Fibroblast of lung (primary cell): Measurements from ENCODE around the gene CASQ1. TPM values are rescaled to one million over a fixed set of nuclear protein-coding genes. Genes with fewer than 3 reads are reported as not detected.

Experiments
- DNase-seq, 2 donors: peaks; one replicate each; pipeline versions ENCODE4 v3.0.0 to v3.0.0-alpha.2; 2010; ENCODE audit warnings: low read depth in 2 of 2
- H2AFZ ChIP-seq: 2 replicates; pipeline ENCODE4 v1.5.1; 2012; ENCODE audit warnings: low read length, control low read depth, inconsistent platforms
- H3K27ac ChIP-seq: 2 replicates; pipeline ENCODE4 v1.5.1; 2011; ENCODE audit warnings: low read length, control low read depth; ENCODE audit not compliant: insufficient read depth
- H3K27me3 ChIP-seq: 2 replicates; pipeline ENCODE4 v1.5.1; 2011; ENCODE audit warnings: mild to moderate bottlenecking, low read length; ENCODE audit not compliant: control insufficient read depth, insufficient read depth
- H3K36me3 ChIP-seq: 2 replicates; pipeline ENCODE4 v1.5.1; 2011; ENCODE audit warnings: low read length; ENCODE audit not compliant: control insufficient read depth, insufficient read depth
- H3K4me1 ChIP-seq: 2 replicates; pipeline ENCODE4 v1.5.1; 2011; ENCODE audit warnings: low read length; ENCODE audit not compliant: control insufficient read depth, insufficient read depth; ENCODE audit errors: extremely low read depth
- H3K4me2 ChIP-seq: 2 replicates; pipeline ENCODE4 v1.5.1; 2011; ENCODE audit warnings: low read length, control low read depth; ENCODE audit not compliant: insufficient read depth; ENCODE audit errors: extremely low read depth
- H3K4me3 ChIP-seq, 4 experiments: fragments of 200-600 bp in 1 of 4; sonication (generic) in 1 of 4; replicated peaks in 1 of 4; 2 replicates each; pipeline ENCODE4 v1.5.1; 2011 to 2016; ENCODE audit warnings: low read length in 4 of 4, low read depth in 3 of 4, mild to moderate bottlenecking in 3 of 4, control low read depth in 2 of 4, inconsistent platforms in 1 of 4, mixed read lengths in 1 of 4; ENCODE audit not compliant: insufficient read depth in 1 of 4; ENCODE audit errors: control extremely low read depth in 1 of 4
- H3K79me2 ChIP-seq: 2 replicates; pipeline ENCODE4 v1.5.1; 2012; ENCODE audit warnings: mild to moderate bottlenecking, low read length, inconsistent platforms; ENCODE audit not compliant: control insufficient read depth, insufficient read depth
- H3K9ac ChIP-seq: 2 replicates; pipeline ENCODE4 v1.5.1; 2011; ENCODE audit warnings: mild to moderate bottlenecking, low read length, control low read depth; ENCODE audit not compliant: insufficient read depth
- H3K9me3 ChIP-seq: 2 replicates; pipeline ENCODE4 v1.5.1; 2012; ENCODE audit warnings: low read depth, low read length; ENCODE audit not compliant: control insufficient read depth, insufficient read depth
- H4K20me1 ChIP-seq: 2 replicates; pipeline ENCODE4 v1.5.1; 2011; ENCODE audit warnings: low read length; ENCODE audit not compliant: control insufficient read depth, insufficient read depth; ENCODE audit errors: extremely low read depth
- EZH2 ChIP-seq: IDR thresholded peaks from 2 replicates; pipeline ENCODE4 v1.5.1; 2012; ENCODE audit warnings: low read length, control low read depth, mild to moderate bottlenecking; ENCODE audit errors: missing control alignments
- polyA plus RNA-seq, 2 donors: library from polyadenylated mRNA; depleted of rRNA in 1 of 2; stranded (reverse) in 1 of 2; unstranded in 1 of 2; fragments of >200 nt; gene quantifications; 2 replicates each; pipeline ENCODE4 v1.2.1, GENCODE V29; 2011 to 2012; ENCODE audit warnings: missing spikeins in 1 of 2
- total RNA-seq: library from RNA; depleted of rRNA; stranded (reverse); fragments of >200 nt; gene quantifications from 2 replicates; pipeline ENCODE4 v1.2.1, GENCODE V29; 2014
- TF ChIP-seq, protein P1 (sequence below), 2 donors: IDR thresholded peaks in 1 of 2; conservative IDR thresholded peaks in 1 of 2; 1 replicate in 1 of 2; 2 replicates in 1 of 2; pipeline ENCODE4 v1.5.1; 2011 to 2012; ENCODE audit warnings: low read length in 2 of 2, control low read depth in 1 of 2, inconsistent platforms in 1 of 2, low read depth in 1 of 2, mild to moderate bottlenecking in 1 of 2

The CASQ1 gene
- total and polyA plus RNA-seq, 2 donors (not counting 1 experiment from before 2014, with no cell fraction given), result 0.15 to 0.17 TPM

DNA sequence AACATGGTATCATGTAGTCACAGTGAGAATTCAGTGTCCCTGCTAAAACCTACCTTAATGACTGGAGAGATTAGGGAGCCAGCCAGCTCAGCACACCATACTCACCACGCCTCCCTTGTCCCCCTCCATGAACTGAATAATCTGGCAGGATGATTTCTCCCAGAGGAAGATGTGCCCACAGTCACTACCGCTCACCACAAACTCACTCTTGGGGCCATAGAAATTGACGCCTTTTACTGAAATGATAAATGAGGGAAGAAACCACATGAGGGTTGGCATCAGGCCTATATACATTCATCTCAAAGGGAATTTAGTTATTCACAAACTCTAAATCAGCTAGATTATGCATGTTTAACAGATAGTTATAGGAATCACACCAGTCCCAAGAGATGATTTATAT, 32.2 kb downstream of the CASQ1 start:
- no peak overlapping the region for H2AFZ ChIP-seq
- H3K9ac ChIP-seq, result no peak overlapping the region
- H3K36me3 ChIP-seq, result peaks cover 16% of the 10 kb centered on the region
- DNase-seq, result peak in 1 of 2 donors; percentile 79
- no peaks in the 10 kb centered on the region for H3K79me2 ChIP-seq
- H3K9me3 ChIP-seq, result no peaks in the 10 kb centered on the region
- no peak overlapping the region for H3K27ac ChIP-seq
- H3K4me1 ChIP-seq, result peaks cover 9% of the 10 kb centered on the region
- no peaks in the 10 kb centered on the region for H3K27me3 ChIP-seq
- no peaks in the 10 kb centered on the region for H4K20me1 ChIP-seq
- TF ChIP-seq, protein P1, sequence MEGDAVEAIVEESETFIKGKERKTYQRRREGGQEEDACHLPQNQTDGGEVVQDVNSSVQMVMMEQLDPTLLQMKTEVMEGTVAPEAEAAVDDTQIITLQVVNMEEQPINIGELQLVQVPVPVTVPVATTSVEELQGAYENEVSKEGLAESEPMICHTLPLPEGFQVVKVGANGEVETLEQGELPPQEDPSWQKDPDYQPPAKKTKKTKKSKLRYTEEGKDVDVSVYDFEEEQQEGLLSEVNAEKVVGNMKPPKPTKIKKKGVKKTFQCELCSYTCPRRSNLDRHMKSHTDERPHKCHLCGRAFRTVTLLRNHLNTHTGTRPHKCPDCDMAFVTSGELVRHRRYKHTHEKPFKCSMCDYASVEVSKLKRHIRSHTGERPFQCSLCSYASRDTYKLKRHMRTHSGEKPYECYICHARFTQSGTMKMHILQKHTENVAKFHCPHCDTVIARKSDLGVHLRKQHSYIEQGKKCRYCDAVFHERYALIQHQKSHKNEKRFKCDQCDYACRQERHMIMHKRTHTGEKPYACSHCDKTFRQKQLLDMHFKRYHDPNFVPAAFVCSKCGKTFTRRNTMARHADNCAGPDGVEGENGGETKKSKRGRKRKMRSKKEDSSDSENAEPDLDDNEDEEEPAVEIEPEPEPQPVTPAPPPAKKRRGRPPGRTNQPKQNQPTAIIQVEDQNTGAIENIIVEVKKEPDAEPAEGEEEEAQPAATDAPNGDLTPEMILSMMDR (conservative IDR thresholded peaks at IDR 0.05 in 1 of 2, IDR thresholded peaks at IDR 0.05 in 1 of 2; ENCODE audit: low read depth in 1 of 2, low read length in 2 of 2), result no peak
- TF ChIP-seq EZH2, result no peak
- H3K4me2 ChIP-seq, result no peak overlapping the region
- H3K4me3 ChIP-seq, result no peak overlapping the region

DNA sequence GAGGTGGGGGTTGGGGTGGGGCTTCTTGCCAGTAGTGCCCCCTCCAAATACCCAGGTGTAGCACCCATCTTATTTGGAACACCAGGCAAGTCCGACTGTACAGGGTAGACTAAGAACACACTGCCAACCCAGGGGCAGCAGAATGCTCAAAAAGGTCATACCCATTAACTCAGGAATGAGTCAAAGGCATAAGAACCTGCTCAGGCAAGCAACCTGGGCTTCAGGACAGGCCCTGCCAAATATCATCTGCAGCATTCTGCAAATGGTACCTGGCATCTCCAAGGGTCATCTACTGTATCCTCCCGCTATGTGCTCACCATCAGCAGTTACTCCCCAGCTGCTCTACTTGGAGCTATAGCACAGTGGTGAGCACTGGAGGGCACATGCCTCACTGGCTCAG, 34.2 kb downstream of the CASQ1 start:
- Histone ChIP-seq H3K4me3 (no peak overlapping the region), H3K79me2 (no peaks in the 10 kb centered on the region), H3K9me3 (no peaks in the 10 kb centered on the region), H4K20me1 (no peaks in the 10 kb centered on the region), H3K9ac (no peak overlapping the region), H3K4me1 (peaks cover 2% of the 10 kb centered on the region), H3K27ac (no peak overlapping the region), H2AFZ (no peak overlapping the region), H3K27me3 (no peaks in the 10 kb centered on the region), H3K4me2 (no peak overlapping the region), H3K36me3 (peaks cover 16% of the 10 kb centered on the region)
- TF ChIP-seq EZH2, result no peak
- TF ChIP-seq, protein P1 (conservative IDR thresholded peaks at IDR 0.05 in 1 of 2, IDR thresholded peaks at IDR 0.05 in 1 of 2; ENCODE audit: low read depth in 1 of 2, low read length in 2 of 2), result no peak
- DNase-seq, result no peak

DNA sequence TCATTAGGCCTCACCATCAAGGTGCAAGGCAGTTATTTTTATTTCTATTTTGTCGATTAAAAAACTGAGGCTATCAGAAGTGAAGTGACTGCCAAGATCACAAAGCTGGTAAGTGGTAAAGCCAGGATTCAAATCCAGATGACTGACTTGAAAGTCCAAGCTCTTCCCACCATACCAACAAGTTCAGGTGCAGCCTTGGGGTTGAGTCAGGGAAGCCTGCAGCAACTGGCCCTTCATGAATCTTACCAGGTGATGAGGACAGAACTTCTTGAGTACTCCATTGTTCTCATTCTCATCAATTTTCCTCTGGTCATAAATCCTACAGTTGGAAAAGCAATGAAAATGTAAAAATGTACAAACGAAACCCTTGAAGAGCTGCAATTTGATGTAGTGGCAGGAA, 35.0 kb downstream of the CASQ1 start:
- Histone ChIP-seq H3K4me2 (no peak overlapping the region), H3K4me3 (no peak overlapping the region), H2AFZ (no peak overlapping the region), H3K79me2 (no peaks in the 10 kb centered on the region), H3K27ac (no peak overlapping the region), H3K27me3 (no peaks in the 10 kb centered on the region), H3K4me1 (no peaks in the 10 kb centered on the region), H3K36me3 (peaks cover 18% of the 10 kb centered on the region), H4K20me1 (no peaks in the 10 kb centered on the region), H3K9ac (no peak overlapping the region), H3K9me3 (no peaks in the 10 kb centered on the region)
- DNase-seq, result no peak
- TF ChIP-seq, protein P1 (conservative IDR thresholded peaks at IDR 0.05 in 1 of 2, IDR thresholded peaks at IDR 0.05 in 1 of 2; ENCODE audit: low read depth in 1 of 2, low read length in 2 of 2), result no peak
- no peak for TF ChIP-seq EZH2
